Natural killer cell (primary cell): Measurements from ENCODE around the gene RPS16. TPM values are rescaled to one million over a fixed set of nuclear protein-coding genes. Genes with fewer than 3 reads are reported as not detected.

Experiments used
- ATAC-seq, 3 donors: fragments of 150-1000 bp in 2 of 3; fragments of 200-7000 bp in 1 of 3; cut with Tn5 transposase; 1 replicate in 1 of 3; 2 replicates in 2 of 3; pipeline ENCODE4 v1.10.0; 2021; ENCODE audit warnings: mild to moderate bottlenecking in 2 of 3, moderate library complexity in 2 of 3
- DNase-seq, 2 donors: peaks; one replicate each; pipeline versions ENCODE4 v3.0.0 to v3.0.0-alpha.2; 2013 to 2021; ENCODE audit warnings: mixed read lengths in 1 of 2
- H3K27ac ChIP-seq: one replicate; pipeline ENCODE4 v1.5.1; 2013; ENCODE audit warnings: mild to moderate bottlenecking, low read length
- H3K27me3 ChIP-seq: one replicate; pipeline ENCODE4 v1.6.1; 2013; ENCODE audit warnings: low read length; ENCODE audit not compliant: control insufficient read depth, insufficient read depth
- H3K36me3 ChIP-seq: one replicate; pipeline ENCODE4 v1.6.1; 2013; ENCODE audit warnings: low read length; ENCODE audit not compliant: control insufficient read depth, insufficient read depth
- H3K4me1 ChIP-seq: one replicate; pipeline ENCODE4 v1.6.1; 2013; ENCODE audit warnings: low read length; ENCODE audit not compliant: control insufficient read depth, insufficient read depth
- H3K4me3 ChIP-seq: one replicate; pipeline ENCODE4 v1.5.1; 2013; ENCODE audit warnings: low read length
- H3K9me3 ChIP-seq: one replicate; pipeline ENCODE4 v1.6.1; 2013; ENCODE audit warnings: low read length; ENCODE audit not compliant: control insufficient read depth, insufficient read depth
- H3K27ac Mint-ChIP-seq, 2 donors: one replicate each; pipeline ENCODE4 v1.8.0; 2022; ENCODE audit warnings: mild to moderate bottlenecking in 2 of 2, mixed read lengths in 2 of 2, moderate library complexity in 1 of 2
- H3K27me3 Mint-ChIP-seq, 2 donors: one replicate each; pipeline ENCODE4 v1.8.0; 2022; ENCODE audit warnings: low read depth in 2 of 2, mixed read lengths in 2 of 2
- H3K36me3 Mint-ChIP-seq: one replicate; pipeline ENCODE4 v1.8.0; 2022; ENCODE audit warnings: mixed read lengths
- H3K4me1 Mint-ChIP-seq, 2 donors: one replicate each; pipeline ENCODE4 v1.8.0; 2022; ENCODE audit warnings: mixed read lengths in 2 of 2
- H3K4me3 Mint-ChIP-seq: one replicate; pipeline ENCODE4 v1.8.0; 2022; ENCODE audit warnings: mild to moderate bottlenecking, moderate library complexity, mixed read lengths
- H3K9me3 Mint-ChIP-seq, 2 donors: one replicate each; pipeline ENCODE4 v1.8.0; 2022; ENCODE audit warnings: mixed read lengths in 2 of 2
- WGBS: methylation state at CpG from one replicate; pipeline ENCODE4 v1.1.7; 2013; ENCODE audit warnings: missing lambda C conversion rate; ENCODE audit not compliant: insufficient coverage; 5-methylcytosine and 5-hydroxymethylcytosine counted together
- intact Hi-C: fragments of 100-400 bp; cut with micrococcal nuclease; formaldehyde crosslinking; loops from one replicate; pipeline ENCODE4 v1.14.2; 2022
- total RNA-seq, 4 donors: library from RNA; stranded (reverse); fragments of 120-200 nt in 1 of 4; gene quantifications; one replicate each; pipeline versions ENCODE4 v1.2.3 to v1.2.4, GENCODE V29; 2013 to 2022
- TF ChIP-seq, protein P1 (sequence below): fragments of 200-600 bp; IDR thresholded peaks from one replicate; pipeline ENCODE4 v1.8.0; 2022; ENCODE audit warnings: antibody characterized with exemption

Gene RPS16
- 1,000 to 10,000 TPM; 1,227 to 1,543 (median 1,399) TPM for total RNA-seq
- total RNA-seq (2013) = 118 TPM

DNA sequence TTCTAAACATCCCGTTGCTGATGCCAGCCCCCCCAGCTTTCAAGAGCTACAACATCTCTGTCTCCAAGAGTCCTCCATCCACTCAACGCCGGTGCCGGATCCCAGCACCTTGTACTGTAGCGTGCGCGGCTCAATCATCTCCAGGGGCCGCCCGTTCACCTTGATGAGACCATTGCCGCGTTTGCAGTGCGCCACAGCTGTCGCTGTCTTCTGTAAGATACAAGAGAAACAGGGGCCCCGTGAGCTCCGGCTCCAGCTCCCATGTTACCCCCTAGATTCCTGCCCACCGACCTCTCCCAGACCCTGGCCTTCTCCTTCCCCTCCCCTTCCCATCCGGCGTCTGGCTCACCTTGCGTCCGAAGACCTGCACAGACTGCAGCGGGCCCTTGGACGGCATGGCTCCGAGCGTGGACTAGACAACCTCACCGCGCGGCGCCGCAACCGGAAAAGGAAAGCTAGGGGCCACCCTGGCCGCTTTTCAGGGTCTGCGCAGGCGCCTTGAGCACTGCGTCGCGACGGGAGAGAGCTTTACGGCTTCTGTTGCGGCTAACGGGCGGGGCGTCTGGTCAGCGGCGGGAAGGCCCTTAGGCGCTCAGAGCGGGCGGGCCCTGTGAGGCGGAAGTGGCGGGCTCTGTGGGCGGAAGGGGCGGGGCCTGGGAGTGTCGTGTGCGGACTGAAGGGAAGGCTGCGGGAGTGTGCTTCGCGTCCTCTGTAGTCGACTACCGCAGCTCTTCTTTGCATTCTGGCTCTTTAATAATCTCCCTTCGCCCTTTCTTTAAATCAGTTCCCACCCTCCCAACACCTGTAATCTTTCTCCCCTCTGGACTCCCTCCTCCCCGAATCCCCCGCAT lies at the start of gene RPS16:
Gene RPS16 (minus strand): TSS at position 451 of the 851 bp plus-strand sequence. CDS start 54 bp downstream, at position 397.
- TF ChIP-seq, protein P1, sequence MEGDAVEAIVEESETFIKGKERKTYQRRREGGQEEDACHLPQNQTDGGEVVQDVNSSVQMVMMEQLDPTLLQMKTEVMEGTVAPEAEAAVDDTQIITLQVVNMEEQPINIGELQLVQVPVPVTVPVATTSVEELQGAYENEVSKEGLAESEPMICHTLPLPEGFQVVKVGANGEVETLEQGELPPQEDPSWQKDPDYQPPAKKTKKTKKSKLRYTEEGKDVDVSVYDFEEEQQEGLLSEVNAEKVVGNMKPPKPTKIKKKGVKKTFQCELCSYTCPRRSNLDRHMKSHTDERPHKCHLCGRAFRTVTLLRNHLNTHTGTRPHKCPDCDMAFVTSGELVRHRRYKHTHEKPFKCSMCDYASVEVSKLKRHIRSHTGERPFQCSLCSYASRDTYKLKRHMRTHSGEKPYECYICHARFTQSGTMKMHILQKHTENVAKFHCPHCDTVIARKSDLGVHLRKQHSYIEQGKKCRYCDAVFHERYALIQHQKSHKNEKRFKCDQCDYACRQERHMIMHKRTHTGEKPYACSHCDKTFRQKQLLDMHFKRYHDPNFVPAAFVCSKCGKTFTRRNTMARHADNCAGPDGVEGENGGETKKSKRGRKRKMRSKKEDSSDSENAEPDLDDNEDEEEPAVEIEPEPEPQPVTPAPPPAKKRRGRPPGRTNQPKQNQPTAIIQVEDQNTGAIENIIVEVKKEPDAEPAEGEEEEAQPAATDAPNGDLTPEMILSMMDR = no peak
- Mint-ChIP-seq H3K4me1 (peaks cover 27 to 36% of the 10 kb centered on the region in 2 donors), H3K36me3 (peaks cover 13% of the 10 kb centered on the region), H3K27ac (peak within 1 kb of the TSS; percentile 96 to 98), H3K27me3 (peaks cover 0 to 3% of the 10 kb centered on the region in 2 donors), H3K4me3 (peak within 1 kb of the TSS; percentile 99), H3K9me3 (no peaks in the 10 kb centered on the region)
- WGBS = under 1% methylated on average over 61 of the region's 61 CpGs
- Histone ChIP-seq H3K9me3 (no peaks in the 10 kb centered on the region), H3K27ac (peak within 1 kb of the TSS; percentile 95), H3K4me3 (peak within 1 kb of the TSS; percentile 76), H3K27me3 (no peaks in the 10 kb centered on the region), H3K36me3 (peaks cover 28% of the 10 kb centered on the region), H3K4me1 (peaks cover 32% of the 10 kb centered on the region)
- DNase-seq = peak; percentile 99
- ATAC-seq = peak; percentile 94 to 99 (median 94)
- intact Hi-C loops = loop anchor here (1.0 to 2.0 kb wide), 4 partner anchors 10 to 95 kb away; partner anchors contain the start of genes MED29, PAF1, PLEKHG2 and SUPT5H

DNA sequence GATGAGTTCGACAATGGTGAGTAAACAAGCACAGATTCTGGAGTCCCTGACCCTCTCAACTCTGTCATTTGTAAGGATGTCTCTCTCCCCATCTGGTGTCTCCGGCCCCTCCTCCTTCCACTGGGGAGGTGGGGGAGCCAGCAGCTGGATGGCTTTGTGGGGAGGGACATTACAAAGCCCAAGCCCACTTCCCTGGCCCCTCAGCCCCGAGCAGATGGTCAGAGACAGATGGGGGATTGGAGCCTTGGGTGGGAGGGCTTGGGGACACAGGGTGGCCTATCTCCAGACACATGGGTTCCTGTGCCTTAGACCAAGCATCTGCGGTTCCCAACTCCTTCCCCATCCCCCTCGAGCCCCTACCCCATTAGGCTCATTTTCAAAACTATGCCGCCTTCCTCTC lies 47.4 kb upstream of the RPS16 start:
- Mint-ChIP-seq H3K4me1 (peaks cover 20 to 28% of the 10 kb centered on the region in 2 donors), H3K9me3 (no peaks in the 10 kb centered on the region), H3K4me3 (peak overlapping the region; percentile 28), H3K36me3 (no peaks in the 10 kb centered on the region), H3K27ac (peak overlapping the region; percentile 14 to 20), H3K27me3 (no peaks in the 10 kb centered on the region)
- Histone ChIP-seq H3K36me3 (peaks cover 19% of the 10 kb centered on the region), H3K27me3 (no peaks in the 10 kb centered on the region), H3K9me3 (no peaks in the 10 kb centered on the region), H3K27ac (no peak overlapping the region), H3K4me1 (peaks cover 19% of the 10 kb centered on the region), H3K4me3 (no peak overlapping the region)
- DNase-seq (no peak), ATAC-seq (no peak)
- 95% methylated on average over 3 of the region's 6 CpGs for WGBS
- TF ChIP-seq, protein P1 = no peak
- intact Hi-C loops = loop anchor here (5.0 kb wide), 1 partner anchor 86 kb away; no protein-coding TSS in a partner anchor

DNA sequence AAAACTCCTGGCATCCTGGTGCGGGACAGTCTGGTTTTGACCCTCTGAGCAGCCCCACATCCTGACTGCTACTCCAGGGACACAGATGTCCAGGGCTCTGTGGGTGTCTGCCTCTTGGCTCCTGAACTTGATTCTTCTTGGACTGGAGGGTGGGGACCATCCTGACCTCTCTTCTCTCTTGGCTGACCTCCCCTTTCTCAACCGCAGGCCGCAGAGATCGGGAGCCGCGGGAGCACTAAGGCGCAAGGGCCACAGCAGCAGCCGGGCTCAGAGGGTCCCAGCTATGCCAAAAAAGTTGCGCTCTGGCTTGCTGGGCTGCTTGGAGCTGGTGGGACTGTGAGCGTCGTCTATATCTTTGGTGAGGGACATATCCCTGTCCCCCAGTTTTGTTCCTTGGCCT lies 45.9 kb upstream of the RPS16 start:
- Histone ChIP-seq H3K27me3 (no peaks in the 10 kb centered on the region), H3K4me1 (peaks cover 19% of the 10 kb centered on the region), H3K36me3 (peaks cover 11% of the 10 kb centered on the region), H3K27ac (no peak overlapping the region), H3K4me3 (peak overlapping the region; percentile 99), H3K9me3 (no peaks in the 10 kb centered on the region)
- Mint-ChIP-seq H3K27me3 (no peaks in the 10 kb centered on the region), H3K4me1 (peaks cover 20 to 25% of the 10 kb centered on the region in 2 donors), H3K9me3 (no peaks in the 10 kb centered on the region), H3K36me3 (no peaks in the 10 kb centered on the region), H3K4me3 (peak overlapping the region; percentile 93), H3K27ac (peak overlapping the region; percentile 81 to 94)
- no peak for DNase-seq
- intact Hi-C loops = loop anchor here (5.0 kb wide), 1 partner anchor 84 kb away; no protein-coding TSS in a partner anchor
- WGBS = 93% methylated on average over 11 of the region's 11 CpGs
- ATAC-seq = no peak
- TF ChIP-seq, protein P1 = no peak
